GM23338 (cell line): ENCODE data around the gene UMODL1. TPM values are rescaled to one million over a fixed set of nuclear protein-coding genes. Genes with fewer than 3 reads are reported as not detected.

Experiments
- ATAC-seq: fragments of 200-7000 bp; cut with Tn5 transposase; 3 replicates; pipeline ENCODE4 v1.9.1; 2020
- DNase-seq: peaks from one replicate; pipeline ENCODE4 v3.0.0-alpha.2; 2015; ENCODE audit warnings: low spot score
- H2AFZ ChIP-seq: fragments of 200-600 bp; sonication (generic); 2 replicates; pipeline ENCODE4 v1.8.0; 2016; ENCODE audit warnings: antibody characterized with exemption, mild to moderate bottlenecking, moderate library complexity
- H3F3A ChIP-seq: fragments of 200-600 bp; sonication (generic); replicated peaks from 2 replicates; pipeline ENCODE4 v1.8.0; 2017; ENCODE audit warnings: antibody characterized with exemption, mixed run types, low read depth
- H3K27ac ChIP-seq: fragments of 200-600 bp; sonication (generic); 2 replicates; pipeline ENCODE4 v1.6.1; 2016; ENCODE audit warnings: low read depth
- H3K27me3 ChIP-seq: fragments of 200-600 bp; sonication (generic); 2 replicates; pipeline ENCODE4 v1.8.0; 2016; ENCODE audit warnings: mild to moderate bottlenecking, mixed run types, moderate library complexity; ENCODE audit not compliant: insufficient read depth
- H3K36me3 ChIP-seq: fragments of 200-600 bp; sonication (generic); 2 replicates; pipeline ENCODE4 v1.8.0; 2016; ENCODE audit warnings: mild to moderate bottlenecking; ENCODE audit not compliant: insufficient read depth
- H3K4me1 ChIP-seq: fragments of 200-600 bp; sonication (generic); 2 replicates; pipeline ENCODE4 v1.8.0; 2016; ENCODE audit warnings: mild to moderate bottlenecking, moderate library complexity; ENCODE audit not compliant: insufficient read depth
- H3K4me2 ChIP-seq: fragments of 200-600 bp; sonication (generic); 2 replicates; pipeline ENCODE4 v1.7.1; 2017; ENCODE audit warnings: mixed run types
- H3K4me3 ChIP-seq: fragments of 200-600 bp; sonication (generic); 2 replicates; pipeline ENCODE4 v1.6.1; 2016; ENCODE audit warnings: mixed run types
- H3K79me2 ChIP-seq: fragments of 200-600 bp; sonication (generic); replicated peaks from 2 replicates; pipeline ENCODE4 v1.8.0; 2017; ENCODE audit warnings: mild to moderate bottlenecking; ENCODE audit not compliant: insufficient read depth
- H3K9me2 ChIP-seq: fragments of 200-600 bp; sonication (generic); 2 replicates; pipeline ENCODE4 v1.8.0; 2017; ENCODE audit not compliant: insufficient read depth
- H4K20me1 ChIP-seq: fragments of 200-600 bp; sonication (generic); replicated peaks from 2 replicates; pipeline ENCODE4 v1.8.0; 2017; ENCODE audit warnings: mild to moderate bottlenecking; ENCODE audit not compliant: insufficient read depth
- H3K27ac Mint-ChIP-seq: 2 replicates; pipeline ENCODE4 v1.8.0; 2020; ENCODE audit warnings: inconsistent platforms, mild to moderate bottlenecking, moderate library complexity, mixed read lengths
- H3K27me3 Mint-ChIP-seq: 3 replicates; pipeline ENCODE4 v1.8.0; 2022; ENCODE audit warnings: low read depth, mild to moderate bottlenecking, moderate library complexity, mixed read lengths, inconsistent platforms; ENCODE audit not compliant: insufficient read depth, poor library complexity
- H3K36me3 Mint-ChIP-seq: 3 replicates; pipeline ENCODE4 v1.8.0; 2021; ENCODE audit warnings: low read depth, mild to moderate bottlenecking, inconsistent platforms, moderate library complexity, mixed read lengths
- H3K4me1 Mint-ChIP-seq: 3 replicates; pipeline ENCODE4 v1.8.0; 2020; ENCODE audit warnings: mild to moderate bottlenecking, inconsistent platforms, mixed read lengths
- H3K4me3 Mint-ChIP-seq: 3 replicates; pipeline ENCODE4 v1.8.0; 2021; ENCODE audit warnings: moderate library complexity, mild to moderate bottlenecking, inconsistent platforms, mixed read lengths
- H3K9me3 Mint-ChIP-seq: 3 replicates; pipeline ENCODE4 v1.8.0; 2020; ENCODE audit warnings: moderate library complexity, mild to moderate bottlenecking, inconsistent platforms, mixed read lengths
- CTCF ChIP-seq, 2 experiments: fragments of 200-600 bp in 1 of 2; sonication (generic) in 1 of 2; conservative IDR thresholded peaks; 2 replicates each; pipeline versions ENCODE4 v1.5.1 to v1.6.1; 2016 to 2017; ENCODE audit warnings: antibody characterized with exemption in 2 of 2, low read depth in 2 of 2, mild to moderate bottlenecking in 2 of 2, moderate library complexity in 1 of 2
- EZH2phosphoT487 ChIP-seq: fragments of 200-600 bp; sonication (generic); IDR thresholded peaks from one replicate; pipeline ENCODE4 v1.8.1; 2018; ENCODE audit warnings: antibody characterized with exemption; ENCODE audit not compliant: unreplicated experiment
- JUNB ChIP-seq: IDR thresholded peaks from one replicate; pipeline ENCODE4 v1.6.1; 2016; ENCODE audit warnings: antibody characterized with exemption; ENCODE audit not compliant: unreplicated experiment
- NANOG ChIP-seq: IDR thresholded peaks from 2 replicates; pipeline ENCODE4 v1.6.1; 2016; ENCODE audit warnings: antibody characterized with exemption, borderline replicate concordance
- POLR2AphosphoS5 ChIP-seq: IDR thresholded peaks from 2 replicates; pipeline ENCODE4 v1.6.1; 2016; ENCODE audit warnings: antibody characterized with exemption, low read depth
- ZNF331 ChIP-seq: fragments of 250-450 bp; sonication (Bioruptor Pico); IDR thresholded peaks from 2 replicates; pipeline ENCODE4 v1.5.0; 2020; ENCODE audit warnings: low read depth, mild to moderate bottlenecking, moderate library complexity
- polyA plus RNA-seq: library from polyadenylated mRNA; unstranded; fragments of >200 nt; fragmentation: Nextera tagmentation; extraction: Ambion mirVana; gene quantifications from 2 replicates; pipeline ENCODE4 v1.2.1, GENCODE V29; 2016
- total RNA-seq: library from RNA; depleted of rRNA; stranded (reverse); fragments of >200 nt; shearing (Covaris generic); gene quantifications from 2 replicates; pipeline ENCODE4 v1.2.3, GENCODE V29; 2014

Gene UMODL1
- total and polyA plus RNA-seq, 2 experiments from 2014 or later = not detected

- TF ChIP-seq EZH2phosphoT487 = no peak
- no peak for TF ChIP-seq CTCF (conservative IDR thresholded peaks at IDR 0.05; ENCODE audit: low read depth in 2 of 2)
- no peak for TF ChIP-seq JUNB
Measured at GRCh38 chr21:42021371-42022090, 49.6 kb upstream of the UMODL1 start (continued).

DNA sequence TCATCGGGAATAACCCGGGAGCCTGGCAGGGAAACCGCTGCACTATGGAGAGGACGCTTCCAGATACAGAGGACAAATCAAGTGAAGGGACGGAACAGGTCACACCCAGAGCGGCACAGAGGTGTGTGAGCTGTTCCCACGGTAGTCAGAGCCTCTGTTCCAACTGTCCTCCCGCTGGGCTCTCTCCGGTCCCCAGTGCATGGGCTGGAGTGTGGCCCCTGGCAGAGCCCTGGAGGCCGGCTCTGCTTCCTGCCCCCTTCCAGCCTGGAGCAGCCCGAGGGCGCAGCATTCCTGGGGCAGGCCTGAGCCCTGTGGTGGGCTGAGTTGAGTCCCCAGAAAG lies 49.1 kb upstream of the UMODL1 start:
- H2AFZ ChIP-seq = no peak overlapping the region; the same call in 1 of the 2 replicates
- Mint-ChIP-seq H3K4me3 (no peak overlapping the region; the same call in 2 of the 3 replicates), H3K4me1 (peaks cover 13% of the 10 kb centered on the region), H3K9me3 (no peaks in the 10 kb centered on the region), H3K36me3 (no peaks in the 10 kb centered on the region), H3K27ac (no peak overlapping the region), H3K27me3 (peaks cover 14% of the 10 kb centered on the region)
- peak; percentile 80 for ATAC-seq
- TF ChIP-seq ZNF331 (CRISPR knock-in tag) (no peak), NANOG (no peak)
- no peaks in the 10 kb centered on the region for H3F3A ChIP-seq
- H3K27ac ChIP-seq = no peak overlapping the region
- H3K4me1 ChIP-seq = peaks cover 8% of the 10 kb centered on the region; the same call in 1 of the 2 replicates
- H3K4me2 ChIP-seq = no peak overlapping the region
- no peaks in the 10 kb centered on the region for H3K27me3 ChIP-seq
- H3K9me2 ChIP-seq = no peaks in the 10 kb centered on the region
- no peaks in the 10 kb centered on the region for H4K20me1 ChIP-seq
- no peak overlapping the region for H3K4me3 ChIP-seq
- DNase-seq = peak; percentile 37
- no peaks in the 10 kb centered on the region for H3K36me3 ChIP-seq
- no peaks in the 10 kb centered on the region for H3K79me2 ChIP-seq

DNA sequence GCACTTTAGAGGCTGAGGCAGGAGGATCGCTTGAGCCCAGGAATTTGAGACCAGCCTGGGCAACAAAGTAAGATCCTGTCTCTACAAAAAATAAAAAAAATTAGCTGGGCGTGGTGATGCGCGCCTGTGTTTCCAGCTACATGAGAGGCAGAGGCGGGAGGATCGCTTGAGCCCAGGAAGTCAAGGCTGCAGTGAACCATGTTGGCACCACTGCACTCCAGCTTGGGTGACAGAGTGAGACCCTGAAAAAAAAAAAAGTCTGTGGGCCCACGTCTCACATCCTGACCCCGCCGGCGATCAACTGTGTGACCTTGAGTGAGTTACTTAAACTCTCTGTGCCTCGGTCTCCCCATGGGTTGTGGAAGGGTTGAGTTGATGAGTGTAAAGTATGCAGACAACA lies 48.2 kb upstream of the UMODL1 start:
- H3K4me1 ChIP-seq = peaks cover 8% of the 10 kb centered on the region; the same call in 1 of the 2 replicates
- H3K4me1 Mint-ChIP-seq = peaks cover 13% of the 10 kb centered on the region

More for the DNA sequence above, 48.2 kb upstream of the UMODL1 start:
- no peaks in the 10 kb centered on the region for H3K36me3 ChIP-seq
- H3K4me3 ChIP-seq = no peak overlapping the region
- H3K27me3 ChIP-seq = no peaks in the 10 kb centered on the region
- no peak overlapping the region for H2AFZ ChIP-seq
- H4K20me1 ChIP-seq = no peaks in the 10 kb centered on the region
- Mint-ChIP-seq H3K27ac (no peak overlapping the region), H3K9me3 (no peaks in the 10 kb centered on the region), H3K4me3 (no peak overlapping the region), H3K36me3 (no peaks in the 10 kb centered on the region), H3K27me3 (peaks cover 18% of the 10 kb centered on the region)
- no peak overlapping the region for H3K4me2 ChIP-seq
- no peaks in the 10 kb centered on the region for H3K79me2 ChIP-seq
- DNase-seq (no peak), ATAC-seq (no peak)
- no peaks in the 10 kb centered on the region for H3F3A ChIP-seq
- TF ChIP-seq POLR2AphosphoS5 = no peak
- no peak overlapping the region for H3K27ac ChIP-seq
- H3K9me2 ChIP-seq = no peaks in the 10 kb centered on the region
